Adipose tissue (tissue), 3 donors: ENCODE measurements around the gene RNU2-1. TPM values are rescaled to one million over a fixed set of nuclear protein-coding genes. Genes with fewer than 3 reads are reported as not detected.
"Not testable (repeated sequence)": the region's sequence is repeated elsewhere in the genome, so short reads cannot be mapped to it uniquely, and the experiment has no call there.

ENCODE experiments used
- H3K27ac ChIP-seq: one replicate; pipeline ENCODE4 v1.5.1; 2013; ENCODE audit warnings: low read depth, low read length
- WGBS, 3 donors: extraction: QIAGEN DNeasy Blood & Tissue Kit; methylation state at CpG; one replicate each; pipeline ENCODE4 v1.1.7; 2013; 5-methylcytosine and 5-hydroxymethylcytosine counted together
- polyA plus RNA-seq, 3 donors: library from polyadenylated mRNA; stranded (reverse); fragments of 200-250 nt; gene quantifications; one replicate each; pipeline ENCODE4 v1.2.3, GENCODE V29; 2013
- donor health status: healthy with polysubstance abuse.
- donor health status: Bipolar disorder and iron deficiency.
- donor health status: healthy.

RNU2-1 gene
- polyA plus RNA-seq, 3 donors: not detected

- WGBS, 3 donors: 93 to 97% (median 95%) methylated on average over 2 of the region's 2 CpGs
These were observed 16.1 kb downstream of the RNU2-1 start for GRCh38 chr17:43217614-43218087.

DNA sequence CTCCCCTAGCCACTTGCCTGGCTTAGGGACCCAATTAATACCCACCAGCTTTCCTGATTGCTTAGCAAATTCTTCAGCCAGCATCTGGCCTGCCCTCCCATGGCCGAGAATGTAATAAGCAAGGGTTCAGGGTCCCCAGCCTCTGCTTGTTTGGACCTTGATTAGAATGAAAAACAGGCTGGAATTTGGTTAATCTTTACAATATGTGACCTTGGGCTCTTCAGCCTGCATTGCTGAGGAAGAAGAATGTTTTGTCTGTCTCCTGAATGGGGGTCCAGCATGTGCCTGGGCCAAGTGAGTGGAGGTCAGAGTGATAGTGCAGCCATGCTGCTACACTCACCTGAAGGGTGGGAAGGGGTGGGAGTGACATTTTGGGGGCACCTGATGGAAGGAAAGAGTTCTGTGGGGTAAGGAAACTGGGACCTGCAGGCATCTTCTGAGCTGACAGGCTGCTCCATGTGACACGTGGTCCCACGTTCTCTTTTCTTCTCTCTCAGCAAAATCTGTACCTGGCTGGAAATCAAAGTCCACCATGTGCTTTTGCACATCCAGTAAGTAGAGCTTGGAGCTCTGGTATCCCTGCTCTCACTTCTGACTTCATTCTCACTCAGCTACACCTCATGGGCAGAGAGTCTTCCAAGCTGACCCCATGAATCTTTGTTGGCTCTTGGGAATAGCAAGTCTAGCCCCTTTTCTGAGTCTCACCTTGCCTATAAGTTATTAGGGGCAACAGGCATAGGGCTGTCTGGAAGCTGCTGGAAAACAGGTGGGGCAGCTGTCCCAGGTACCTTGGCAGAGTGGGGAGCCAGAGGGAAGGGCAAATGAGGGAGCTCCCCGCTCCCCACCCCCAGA, 16.8 kb downstream of the RNU2-1 start:
- no peak overlapping the region for H3K27ac ChIP-seq
- 65 to 95% (median 92%) methylated on average over 4 of the region's 4 CpGs for WGBS, 3 donors

More at GRCh38 chr17:43217614-43218087, 16.1 kb downstream of the RNU2-1 start:
- H3K27ac ChIP-seq: no peak overlapping the region

- no peak overlapping the region for H3K27ac ChIP-seq
- 55 to 92% (median 89%) methylated on average over 4 of the region's 4 CpGs for WGBS, 3 donors
These were observed 17.4 kb downstream of the RNU2-1 start for GRCh38 chr17:43216369-43216761.

DNA sequence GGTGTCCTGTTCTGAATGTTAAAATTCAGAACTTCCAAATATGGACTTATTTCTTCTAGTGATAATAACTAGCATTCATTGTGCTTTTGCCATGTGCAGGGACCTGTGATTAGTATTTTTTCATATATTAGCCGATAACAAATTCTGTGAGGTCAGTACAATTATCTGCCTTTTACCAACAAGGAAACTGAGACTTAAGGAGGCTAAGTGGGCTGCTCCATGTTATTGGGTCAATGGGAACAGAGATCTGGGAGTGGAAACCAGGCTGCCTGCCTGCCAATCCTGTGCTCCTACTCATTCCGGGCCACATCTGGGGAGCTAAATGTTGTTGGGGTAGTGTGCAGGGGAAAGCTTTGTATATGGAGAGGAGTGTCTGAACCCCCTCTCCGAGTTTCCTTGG, 18.4 kb downstream of the RNU2-1 start:
- H3K27ac ChIP-seq: no peak overlapping the region
- whole genome bisulfite sequencing, 3 donors: 94 to 99% (median 97%) methylated on average over 3 of the region's 3 CpGs

- H3K27ac ChIP-seq: no peak overlapping the region
- WGBS, 3 donors: 74 to 93% (median 90%) methylated on average over 2 of the region's 2 CpGs
These were observed 20.2 kb downstream of the RNU2-1 start for GRCh38 chr17:43213545-43213944.

GRCh38 chr17:43212641-43213490, 20.9 kb downstream of the RNU2-1 start:
- WGBS, 3 donors: 32 to 59% (median 48%) methylated on average over 7 of the region's 7 CpGs
- H3K27ac ChIP-seq: no peak overlapping the region

- WGBS, 3 donors: 0 to 1% (median 0%) methylated on average over 52 to 54 of the region's 54 CpGs
- no peak within 1 kb of the TSS for H3K27ac ChIP-seq
These were observed 22.0 kb downstream of the RNU2-1 start, which contains the start of gene TMEM106A for GRCh38 chr17:43211480-43212402. TMEM106A (plus strand) TSS chr17:43211875; CDS start chr17:43213042, 1,167 bp downstream.

DNA sequence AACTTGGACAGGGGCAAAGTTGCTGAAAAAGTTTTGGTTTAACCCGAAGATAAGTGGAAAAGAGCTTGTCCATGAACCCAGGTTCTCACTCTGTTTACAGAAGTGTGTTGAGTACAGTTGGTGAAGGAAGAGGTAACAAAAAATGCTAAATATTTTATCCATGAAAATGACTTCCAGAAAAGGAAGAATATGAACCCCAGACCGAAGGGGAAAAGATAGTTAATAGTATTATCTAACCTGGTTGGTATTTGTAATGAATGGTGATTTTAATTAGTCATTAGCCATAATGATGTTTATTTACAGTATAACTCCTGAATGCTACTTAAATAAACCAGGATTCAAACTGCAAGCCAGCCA, 22.7 kb downstream of the RNU2-1 start:
- WGBS, 3 donors: 8 to 19% (median 19%) methylated on average over 2 of the region's 2 CpGs
- H3K27ac ChIP-seq: no peak overlapping the region

DNA sequence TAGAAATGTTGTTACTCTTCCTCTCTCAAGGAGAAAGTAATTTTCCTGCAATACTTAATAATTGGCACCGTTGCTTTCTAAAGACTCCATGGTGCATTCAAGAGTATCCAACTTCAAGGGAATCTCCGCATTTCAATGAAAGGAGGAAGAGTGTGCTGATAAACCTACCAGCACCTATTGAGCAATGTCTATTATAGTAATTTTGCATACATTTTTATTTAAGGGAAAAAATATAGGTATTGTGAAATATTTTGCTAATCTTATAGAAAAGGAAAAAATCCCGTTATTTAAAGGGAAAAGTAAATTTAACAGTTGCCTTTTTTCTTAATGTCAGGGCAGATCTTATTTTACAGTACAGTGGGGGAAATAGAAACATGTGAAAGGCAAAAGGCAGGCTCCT, 23.2 kb downstream of the RNU2-1 start:
- H3K27ac ChIP-seq: no peak overlapping the region
- WGBS, 3 donors: 65 to 87% (median 73%) methylated on average over 3 of the region's 3 CpGs

- not testable (repeated sequence) for H3K27ac ChIP-seq
- 94 to 99% (median 96%) methylated on average over 3 of the region's 3 CpGs for WGBS, 3 donors
These were observed 30.8 kb downstream of the RNU2-1 start for GRCh38 chr17:43203013-43203412.

DNA sequence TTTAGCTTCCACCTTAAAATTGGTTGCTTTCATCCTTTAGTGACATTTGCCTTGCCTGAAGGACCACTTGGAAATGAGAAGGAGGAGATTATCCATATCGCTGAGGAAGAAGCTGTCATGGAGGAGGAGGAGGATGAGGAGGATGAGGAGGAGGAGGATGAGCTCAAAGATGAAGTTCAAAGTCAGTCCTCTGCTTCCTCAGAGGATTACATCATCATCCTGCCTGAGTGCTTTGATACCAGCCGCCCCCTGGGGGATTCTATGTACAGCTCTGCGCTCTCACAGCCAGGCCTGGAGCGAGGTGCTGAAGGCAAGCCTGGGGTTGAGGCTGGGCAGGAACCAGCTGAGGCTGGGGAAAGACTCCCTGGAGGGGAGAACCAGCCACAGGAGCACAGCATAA, 33.6 kb downstream of the RNU2-1 start:
- no peak overlapping the region for H3K27ac ChIP-seq
- WGBS, 3 donors: 89 to 93% (median 90%) methylated on average over 4 of the region's 4 CpGs

DNA sequence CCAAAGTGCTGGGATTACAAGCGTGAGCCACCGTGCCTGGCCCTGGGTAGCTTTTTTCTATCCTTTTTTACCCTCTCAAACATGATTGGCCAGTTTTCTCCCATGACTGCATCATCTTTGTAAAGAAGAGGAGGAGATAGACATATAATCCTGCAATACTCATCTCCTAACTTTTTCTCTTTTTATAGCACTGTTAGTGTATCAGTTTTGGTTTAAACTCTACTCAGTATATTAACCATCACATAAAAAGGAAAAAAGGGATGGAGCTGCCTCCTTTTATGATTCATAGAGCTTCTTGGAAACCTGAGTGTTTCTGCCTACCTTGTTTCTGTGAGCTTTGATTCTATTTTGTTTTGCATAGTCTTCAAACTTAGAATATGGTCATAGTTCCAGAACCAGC, 34.1 kb downstream of the RNU2-1 start:
- 88 to 94% (median 92%) methylated on average over 2 of the region's 2 CpGs for WGBS, 3 donors
- no peak overlapping the region for H3K27ac ChIP-seq

- H3K27ac ChIP-seq: no peak overlapping the region
- 92 to 95% (median 94%) methylated on average over 5 of the region's 5 CpGs for WGBS, 3 donors
These were observed 40.5 kb downstream of the RNU2-1 start for GRCh38 chr17:43193251-43193650.

- not testable (repeated sequence) for H3K27ac ChIP-seq
- WGBS, 3 donors: 94 to 97% (median 96%) methylated on average over 5 of the region's 5 CpGs
These were observed 47.1 kb downstream of the RNU2-1 start for GRCh38 chr17:43186656-43187055.

- H3K27ac ChIP-seq: no peak overlapping the region
- 92 to 94% (median 93%) methylated on average over 3 of the region's 3 CpGs for WGBS, 3 donors
These were observed 49.9 kb downstream of the RNU2-1 start for GRCh38 chr17:43183921-43184320.
